NCI-H2227 (cell line): ENCODE measurements around the gene FPR3.
"Not testable (repeated sequence)": the region's sequence is repeated elsewhere in the genome, so short reads cannot be mapped to it uniquely, and the experiment has no call there.

Experiments
- DNase-seq: peaks from one replicate; lab custom pipeline; 2025; ENCODE audit not compliant: unreplicated experiment; lab: John Stamatoyannopoulos, UW

Gene FPR3

DNA sequence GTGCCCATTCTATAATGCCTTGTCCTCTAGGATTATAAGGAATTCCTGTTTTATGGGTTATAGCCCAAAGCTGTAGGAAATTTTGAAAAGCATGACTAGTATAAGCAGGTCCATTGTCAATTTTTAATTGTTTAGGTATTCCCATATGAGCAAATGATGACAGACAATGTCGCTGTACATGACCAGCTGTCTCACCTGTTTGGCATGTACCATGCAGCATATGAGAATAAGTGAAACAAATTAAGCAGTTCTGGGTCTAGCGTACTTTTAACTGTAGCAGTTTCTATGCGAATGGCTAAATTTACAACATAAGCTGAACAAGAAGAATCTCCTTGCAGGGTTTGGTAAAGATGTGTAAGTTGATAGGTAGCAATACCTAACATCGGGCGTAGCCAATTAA lies 11.6 kb downstream of the FPR3 start:
- not testable (repeated sequence) for DNase-seq

GRCh38 chr19:51807111-51807701 lies 12.2 kb downstream of the FPR3 start:
- no peak for DNase-seq

DNA sequence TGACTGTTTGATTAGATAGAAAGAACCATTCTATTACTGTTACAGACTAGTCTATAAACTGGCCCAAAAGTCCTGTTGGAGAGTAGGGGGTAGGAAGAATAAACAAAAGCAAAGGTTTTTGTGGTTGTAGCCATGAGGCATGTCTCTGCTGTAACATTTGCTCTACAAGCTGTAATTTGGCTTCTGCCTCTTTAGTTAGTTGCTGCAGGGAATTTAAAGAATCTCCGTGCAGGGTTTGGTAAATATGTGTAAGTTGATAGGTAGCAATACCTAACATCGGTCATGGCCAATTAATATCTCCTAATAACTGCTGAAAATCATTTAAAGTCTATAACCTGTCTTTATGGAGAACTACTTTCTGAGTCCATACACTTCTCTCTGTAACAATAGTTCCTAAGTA lies 13.0 kb downstream of the FPR3 start:
- no peak for DNase-seq

DNA sequence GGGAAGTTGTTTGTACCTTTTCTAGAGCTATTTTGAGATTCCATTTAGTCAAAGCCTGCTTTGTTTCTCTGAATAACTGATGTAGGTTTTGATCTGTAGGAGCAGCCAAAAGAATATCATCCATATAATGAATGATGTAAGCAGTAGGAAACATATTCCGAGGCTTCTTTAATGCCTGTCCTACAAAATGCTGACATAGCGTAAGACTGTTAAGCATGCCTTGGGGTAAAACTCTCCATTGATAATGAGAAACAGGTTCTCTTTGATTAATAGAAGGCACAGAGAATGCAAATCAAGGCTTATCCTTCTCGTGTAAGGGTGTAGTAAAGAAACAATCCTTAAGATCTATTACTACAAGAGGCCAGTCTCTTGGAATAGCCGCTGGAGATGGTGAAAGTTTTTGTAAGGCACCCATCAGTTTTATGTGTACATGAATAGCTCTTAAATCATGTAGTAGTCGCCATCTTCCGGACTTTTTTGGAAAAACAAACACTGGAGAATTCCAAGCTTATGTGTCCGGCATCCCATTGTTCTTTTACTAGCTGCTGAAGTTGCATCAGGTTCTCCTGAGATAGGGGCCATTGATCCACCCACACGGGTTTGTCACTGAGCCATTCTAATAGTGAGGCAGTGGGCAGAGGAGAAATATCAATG lies 13.5 kb downstream of the FPR3 start:
- DNase-seq: no peak

- DNase-seq: no peak
These were observed 14.8 kb downstream of the FPR3 start for GRCh38 chr19:51809787-51810186.

DNA sequence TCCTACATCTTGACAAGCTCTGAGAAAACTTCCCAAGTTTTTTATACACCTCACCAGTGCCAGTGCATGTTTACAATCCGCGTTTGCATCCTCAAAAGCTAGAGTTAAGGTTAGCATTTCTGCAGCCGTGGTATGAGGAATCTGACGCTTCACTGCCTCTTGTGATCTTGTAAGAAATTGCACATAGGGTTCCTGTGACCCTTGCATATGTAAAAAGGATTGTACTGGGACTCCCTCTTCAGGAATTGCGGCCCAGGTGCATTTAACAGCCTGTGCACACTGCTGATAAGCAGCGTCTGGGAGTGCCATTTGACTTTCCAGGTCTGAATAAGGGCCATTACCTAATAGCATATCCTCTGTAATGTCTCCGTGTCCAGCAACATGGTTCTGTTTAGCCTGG lies 15.3 kb downstream of the FPR3 start:
- DNase-seq: no peak

DNA sequence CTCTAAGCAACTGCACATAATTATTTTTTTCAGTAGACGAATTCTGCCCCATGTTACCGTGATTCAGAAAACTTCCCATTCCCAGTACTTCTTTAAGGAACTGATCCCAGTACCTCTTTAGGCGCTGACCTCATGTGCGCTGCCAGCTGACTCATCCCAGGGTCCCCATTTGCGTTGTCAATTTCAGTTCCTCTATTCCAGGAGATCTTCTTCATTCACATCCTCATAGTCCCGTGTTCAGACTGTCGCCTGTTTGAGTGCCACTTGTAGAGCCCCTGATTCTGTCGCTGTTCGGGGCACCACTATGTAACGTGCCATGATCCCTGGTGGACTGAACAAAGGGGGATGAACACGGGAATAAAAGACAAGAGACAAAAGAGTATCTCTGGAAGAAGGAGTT lies 16.4 kb downstream of the FPR3 start:
- no peak for DNase-seq

GRCh38 chr19:51815043-51815442 lies 20.1 kb downstream of the FPR3 start:
- no peak for DNase-seq

DNA sequence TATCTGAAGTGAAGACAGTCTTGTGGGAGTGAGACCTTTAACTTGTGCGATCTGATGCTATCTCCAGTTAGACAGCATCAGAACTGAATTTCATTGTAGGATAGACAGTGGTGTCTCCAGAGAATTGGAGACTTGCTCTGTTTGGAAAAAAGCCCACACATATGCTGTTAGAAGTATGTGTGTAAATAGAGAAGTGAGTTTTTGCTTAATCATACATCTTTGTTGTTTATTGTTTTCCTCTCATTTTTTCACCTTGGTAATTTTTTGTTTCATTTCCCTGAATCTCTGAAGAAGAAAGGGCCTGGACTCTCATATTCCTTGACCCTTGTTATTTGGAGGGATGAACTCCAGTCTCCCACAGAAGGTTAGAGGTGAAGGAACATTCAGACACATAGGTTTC lies 21.8 kb downstream of the FPR3 start:
- DNase-seq: no peak

DNA sequence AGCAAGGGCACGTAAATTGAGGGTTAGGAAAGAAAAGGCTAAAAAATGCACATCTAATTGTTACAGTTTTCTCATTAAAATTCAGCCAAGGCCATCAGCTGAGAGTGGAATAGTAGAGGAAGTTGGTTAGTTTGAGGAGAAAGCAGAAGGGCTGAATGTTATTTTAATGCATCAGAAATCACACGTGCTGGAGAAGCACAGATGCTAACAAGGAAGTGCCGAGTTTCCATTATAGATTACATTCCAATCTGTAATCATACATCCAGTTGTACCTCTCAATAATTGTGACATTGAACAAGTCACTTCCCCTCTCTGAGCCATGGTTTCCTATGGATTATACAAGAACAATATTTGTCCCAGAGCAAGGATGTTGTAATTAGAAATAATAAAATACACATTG lies 25.1 kb downstream of the FPR3 start:
- no peak for DNase-seq

- no peak for DNase-seq
These were observed 26.0 kb downstream of the FPR3 start for GRCh38 chr19:51820831-51821446.

GRCh38 chr19:51821456-51821855 lies 26.5 kb downstream of the FPR3 start:
- no peak for DNase-seq

DNA sequence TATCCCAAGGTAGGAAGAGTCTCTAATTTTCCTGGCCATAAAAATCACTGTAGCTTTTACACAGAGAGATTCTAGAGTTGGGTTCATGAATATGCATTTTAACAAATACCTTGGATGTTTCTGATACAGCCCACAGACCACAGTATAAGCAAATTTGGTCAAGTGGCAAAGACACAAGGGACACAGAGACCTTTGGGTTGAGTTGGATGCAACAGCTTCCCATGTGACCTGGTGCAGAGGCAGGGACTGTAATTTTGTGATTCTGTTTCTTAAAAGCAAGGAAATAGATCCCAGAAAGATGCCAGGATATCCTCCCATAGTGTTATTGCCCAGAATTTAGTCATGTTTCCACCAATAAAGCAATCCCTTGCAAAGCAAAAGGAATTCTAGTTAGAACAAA lies 27.0 kb downstream of the FPR3 start:
- no peak for DNase-seq

DNA sequence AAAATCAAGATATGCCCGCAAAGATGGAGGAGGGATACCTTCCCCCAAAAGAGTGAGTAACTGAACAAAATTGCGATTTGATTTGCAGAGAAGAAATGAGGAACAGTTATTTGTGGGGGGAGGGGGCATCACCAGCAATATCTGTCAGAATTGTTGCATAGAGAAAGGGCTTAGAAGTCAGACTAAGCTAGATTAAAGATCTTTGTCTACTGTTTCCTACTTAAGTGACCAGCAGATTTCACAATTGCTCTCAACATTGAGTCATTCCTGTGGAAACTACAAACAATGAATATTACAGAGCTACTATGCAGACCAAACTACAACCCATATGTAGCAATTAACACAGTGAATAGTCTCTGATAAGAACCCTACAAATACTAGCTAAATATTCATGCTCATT lies 27.4 kb downstream of the FPR3 start:
- DNase-seq: no peak

DNA sequence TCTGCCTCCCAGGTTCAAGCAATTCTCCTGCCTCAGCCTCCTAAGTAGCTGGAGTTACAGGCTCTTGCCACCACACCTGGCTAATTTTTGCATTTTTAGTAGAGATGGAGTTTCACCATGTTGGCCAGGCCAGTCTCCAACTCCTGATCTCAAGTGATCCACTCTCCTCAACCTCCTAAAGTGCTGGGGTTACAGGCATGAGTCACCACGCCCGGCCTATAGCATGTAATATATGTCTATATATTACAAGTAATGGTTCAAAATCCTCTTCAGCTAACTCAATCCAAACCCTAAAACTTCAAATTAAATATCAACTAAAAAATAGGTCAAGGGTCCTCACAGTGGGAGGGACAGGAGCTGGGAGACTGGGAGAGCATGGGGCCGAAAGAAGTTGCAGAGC lies 28.0 kb downstream of the FPR3 start:
- no peak for DNase-seq

GRCh38 chr19:51824281-51825005 lies 29.5 kb downstream of the FPR3 start:
- DNase-seq: no peak

GRCh38 chr19:51830274-51830673 lies 35.3 kb downstream of the FPR3 start:
- no peak for DNase-seq

DNA sequence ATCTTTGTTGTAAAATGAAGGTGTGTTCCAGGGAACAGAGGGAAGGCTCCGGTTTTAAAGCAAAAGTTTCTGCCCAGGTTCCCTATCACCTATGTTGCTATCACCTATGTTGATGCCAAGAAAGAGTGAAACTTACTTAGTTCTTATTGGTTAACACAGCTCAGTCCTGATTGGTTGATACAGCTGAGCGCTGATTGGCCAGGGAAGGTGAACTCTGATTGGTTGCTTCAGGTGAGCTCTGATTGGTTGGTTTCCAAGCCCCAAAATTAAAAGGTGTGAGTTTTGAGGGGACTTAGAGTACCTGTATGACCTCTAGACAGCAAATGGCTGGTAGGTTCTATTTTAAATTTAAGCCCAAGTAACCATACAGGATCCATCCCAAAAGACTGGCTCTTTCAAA lies 42.2 kb downstream of the FPR3 start:
- DNase-seq: no peak

DNA sequence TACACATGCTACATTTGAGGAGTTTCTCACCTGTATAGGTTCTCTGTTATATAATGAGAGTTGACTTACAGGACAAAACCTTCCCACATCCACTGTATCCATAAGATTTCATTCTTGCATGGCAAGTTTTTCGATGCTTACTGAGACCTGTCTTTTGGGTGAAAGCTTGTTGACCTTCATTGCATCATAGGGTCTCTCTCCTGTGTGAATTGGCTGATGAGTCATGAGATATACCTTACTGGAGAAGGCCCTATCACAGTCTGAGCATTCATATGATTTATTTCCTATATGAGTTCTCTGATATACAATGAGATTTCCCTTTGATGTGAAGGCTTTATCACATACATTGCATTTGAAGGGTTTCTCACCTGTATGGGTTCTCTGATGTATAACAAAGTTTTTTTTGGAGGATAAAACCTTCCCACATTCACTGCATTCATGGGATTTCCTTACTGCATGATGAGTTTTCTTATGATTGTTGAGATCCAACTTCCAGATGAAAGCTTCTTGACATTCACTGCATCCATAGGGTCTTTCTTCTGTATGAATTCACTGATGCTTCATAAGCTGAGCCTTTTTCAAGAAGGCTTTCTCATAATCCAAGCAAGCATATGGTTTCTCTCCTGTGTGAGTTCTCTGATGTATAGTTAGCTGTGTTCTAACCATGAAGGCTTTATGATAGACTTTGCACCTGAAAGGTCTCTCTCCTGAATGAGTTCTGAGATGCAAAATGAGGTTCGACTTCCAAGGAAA lies 67.1 kb downstream of the FPR3 start:
- DNase-seq: no peak

DNA sequence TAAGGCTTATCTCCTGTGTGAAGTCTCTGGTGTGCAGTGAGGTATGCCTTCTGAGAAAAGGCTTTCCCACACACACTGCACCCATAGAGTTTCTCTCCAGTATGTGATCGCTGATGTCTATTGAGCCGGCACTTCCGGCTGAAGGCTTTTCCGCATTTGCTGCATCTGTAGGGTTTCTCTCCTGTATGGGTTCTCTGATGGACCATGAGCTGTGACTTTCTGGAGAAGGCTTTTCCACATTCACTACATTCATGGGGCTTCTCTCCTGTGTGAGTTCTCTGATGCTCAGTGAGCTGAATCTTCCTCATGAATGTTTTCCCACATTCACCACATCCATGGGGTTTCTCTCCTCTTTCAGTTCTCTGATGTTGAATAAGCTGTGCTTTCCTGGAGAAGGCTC lies 78.1 kb downstream of the FPR3 start:
- no peak for DNase-seq
